Trophoblast cell (in vitro differentiated cells and primary cell): Measurements from ENCODE around the gene DDT.
"Not testable (repeated sequence)": the region's sequence is repeated elsewhere in the genome, so short reads cannot be mapped to it uniquely, and the experiment has no call there.

Source experiments
- DNase-seq, 2 donors: peaks; one replicate each; pipeline ENCODE4 v3.0.0-alpha.2; 2016
- H2AFZ ChIP-seq: 2 replicates; pipeline ENCODE4 v1.6.1; 2013; ENCODE audit warnings: low read length, moderate library complexity, mild to moderate bottlenecking; ENCODE audit not compliant: insufficient read depth, poor library complexity
- H2AK5ac ChIP-seq: 2 replicates; pipeline ENCODE4 v1.6.1; 2013; ENCODE audit warnings: mild to moderate bottlenecking, low read length
- H2BK120ac ChIP-seq: 2 replicates; pipeline ENCODE4 v1.6.1; 2013; ENCODE audit warnings: low read length, mild to moderate bottlenecking, moderate library complexity; ENCODE audit not compliant: insufficient read depth, poor library complexity
- H2BK12ac ChIP-seq: 2 replicates; pipeline ENCODE4 v1.6.1; 2013; ENCODE audit warnings: mild to moderate bottlenecking, low read length, moderate library complexity
- H2BK5ac ChIP-seq: 2 replicates; pipeline ENCODE4 v1.6.1; 2013; ENCODE audit warnings: low read length, low read depth, moderate library complexity, mild to moderate bottlenecking; ENCODE audit not compliant: poor library complexity
- H3K14ac ChIP-seq: 2 replicates; pipeline ENCODE4 v1.6.1; 2013; ENCODE audit warnings: mild to moderate bottlenecking, low read length
- H3K18ac ChIP-seq: 2 replicates; pipeline ENCODE4 v1.6.1; 2013; ENCODE audit warnings: mild to moderate bottlenecking, low read length
- H3K23ac ChIP-seq: 2 replicates; pipeline ENCODE4 v1.6.1; 2013; ENCODE audit warnings: low read length
- H3K27ac ChIP-seq: 2 replicates; pipeline ENCODE4 v1.5.1; 2013; ENCODE audit warnings: low read depth, mild to moderate bottlenecking, inconsistent platforms, low read length, moderate library complexity
- H3K27me3 ChIP-seq: 2 replicates; pipeline ENCODE4 v1.6.1; 2013; ENCODE audit warnings: inconsistent platforms, mild to moderate bottlenecking, low read length, moderate library complexity; ENCODE audit not compliant: insufficient read depth
- H3K36me3 ChIP-seq, 2 experiments: 1 replicate in 1 of 2; 2 replicates in 1 of 2; pipeline ENCODE4 v1.6.1; 2013; ENCODE audit warnings: low read length in 2 of 2, mild to moderate bottlenecking in 2 of 2, moderate library complexity in 1 of 2; ENCODE audit not compliant: insufficient read depth in 2 of 2, control insufficient read depth in 1 of 2
- H3K4ac ChIP-seq: 2 replicates; pipeline ENCODE4 v1.6.1; 2013; ENCODE audit warnings: low read depth, mild to moderate bottlenecking, low read length, moderate library complexity
- H3K4me1 ChIP-seq, 2 experiments: 1 replicate in 1 of 2; 2 replicates in 1 of 2; pipeline ENCODE4 v1.6.1; 2013; ENCODE audit warnings: low read length in 2 of 2, mild to moderate bottlenecking in 2 of 2, moderate library complexity in 1 of 2; ENCODE audit not compliant: insufficient read depth in 2 of 2, control insufficient read depth in 1 of 2
- H3K4me2 ChIP-seq: 2 replicates; pipeline ENCODE4 v1.6.1; 2013; ENCODE audit warnings: inconsistent platforms, mild to moderate bottlenecking, low read length, moderate library complexity
- H3K4me3 ChIP-seq: 2 replicates; pipeline ENCODE4 v1.5.1; 2013; ENCODE audit warnings: mild to moderate bottlenecking, low read depth, low read length, inconsistent platforms
- H3K79me1 ChIP-seq: one replicate; pipeline ENCODE4 v1.6.1; 2013; ENCODE audit warnings: low read length
- H3K79me2 ChIP-seq: 2 replicates; pipeline ENCODE4 v1.6.1; 2013; ENCODE audit warnings: low read length, mild to moderate bottlenecking; ENCODE audit not compliant: control insufficient read depth, insufficient read depth, poor library complexity
- H3K9ac ChIP-seq: 2 replicates; pipeline ENCODE4 v1.6.1; 2013; ENCODE audit warnings: mild to moderate bottlenecking, low read length
- H3K9me3 ChIP-seq: 2 replicates; pipeline ENCODE4 v1.6.1; 2013; ENCODE audit warnings: low read depth, mild to moderate bottlenecking, control low read depth, inconsistent platforms, low read length; ENCODE audit not compliant: insufficient read depth
- H4K12ac ChIP-seq: 2 replicates; pipeline ENCODE4 v1.6.1; 2013; ENCODE audit warnings: low read depth, mild to moderate bottlenecking, low read length, moderate library complexity
- H4K8ac ChIP-seq: 2 replicates; pipeline ENCODE4 v1.6.1; 2013; ENCODE audit warnings: low read depth, mild to moderate bottlenecking, low read length, moderate library complexity
- H4K91ac ChIP-seq: one replicate; pipeline ENCODE4 v1.6.1; 2013; ENCODE audit warnings: low read depth, mild to moderate bottlenecking, low read length, moderate library complexity
- WGBS: extraction: QIAGEN DNeasy Blood & Tissue Kit; methylation state at CpG from one replicate; pipeline ENCODE4 v1.1.7; 2013; ENCODE audit warnings: missing lambda C conversion rate; ENCODE audit not compliant: insufficient read length, insufficient coverage; ENCODE audit errors: extremely low coverage; 5-methylcytosine and 5-hydroxymethylcytosine counted together

Gene DDT

GRCh38 chr22:23969071-23969470 lies 5.2 kb downstream of the DDT start:
- Histone ChIP-seq H3K79me2 (no peaks in the 10 kb centered on the region), H3K79me1 (no peaks in the 10 kb centered on the region), H3K4ac (no peak overlapping the region), H2AK5ac (no peak overlapping the region), H2AFZ (no peak overlapping the region), H3K9ac (no peak overlapping the region), H3K14ac (no peak overlapping the region), H3K9me3 (no peaks in the 10 kb centered on the region), H4K8ac (no peak overlapping the region), H3K4me2 (no peak overlapping the region), H4K91ac (no peak overlapping the region), H2BK120ac (no peak overlapping the region), H4K12ac (no peak overlapping the region), H3K4me1 (no peaks in the 10 kb centered on the region), H3K36me3 (peaks cover 23 to 29% of the 10 kb centered on the region in 2 experiments), H3K18ac (no peak overlapping the region), H3K4me3 (no peak overlapping the region), H3K27me3 (no peaks in the 10 kb centered on the region), H3K27ac (no peak overlapping the region), H2BK12ac (no peak overlapping the region), H3K23ac (no peak overlapping the region), H2BK5ac (no peak overlapping the region)
- DNase-seq, result no peak
- no CpG with 5 or more reads among the region's 3 CpGs for WGBS

GRCh38 chr22:23966568-23966967 lies 7.7 kb downstream of the DDT start, which contains the start of gene DDTL:
DDTL (plus strand) TSS chr22:23966888; CDS start chr22:23966915, 27 bp downstream.
- H3K14ac ChIP-seq, H2AFZ ChIP-seq, H3K4me2 ChIP-seq, H3K79me1 ChIP-seq, H4K91ac ChIP-seq, H2AK5ac ChIP-seq, H3K4me3 ChIP-seq, H3K23ac ChIP-seq, H2BK120ac ChIP-seq, H3K18ac ChIP-seq, DNase-seq, H3K9ac ChIP-seq, H3K27me3 ChIP-seq, H3K79me2 ChIP-seq, H3K4me1 ChIP-seq, H4K12ac ChIP-seq, H2BK5ac ChIP-seq, H3K4ac ChIP-seq, H3K27ac ChIP-seq, H3K9me3 ChIP-seq, H4K8ac ChIP-seq, H2BK12ac ChIP-seq: not testable (repeated sequence)
- H3K36me3 ChIP-seq, result peaks cover 20 to 26% of the 10 kb centered on the region in 2 experiments
- WGBS, result no CpG with 5 or more reads among the region's 30 CpGs

DNA sequence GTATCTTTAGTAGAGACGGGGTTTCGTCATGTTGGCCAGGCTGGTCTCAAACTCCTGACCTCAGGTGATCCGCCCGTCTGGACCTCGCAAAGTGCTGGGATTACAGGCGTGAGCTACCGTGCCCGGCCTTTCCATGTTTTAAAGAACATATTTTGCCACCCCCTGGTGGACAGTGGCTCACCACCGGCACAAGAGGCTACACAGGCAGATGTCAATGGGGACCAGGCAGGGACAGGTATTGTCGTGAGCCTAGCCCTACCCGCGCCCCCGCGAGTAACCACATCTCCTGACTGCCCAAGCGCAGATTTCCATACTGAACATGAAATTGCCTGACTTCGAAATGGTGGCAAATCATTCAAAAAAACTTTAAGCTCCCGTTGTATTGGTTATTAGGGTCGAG lies 8.1 kb downstream of the DDT start:
- not testable (repeated sequence) for H3K14ac ChIP-seq, H3K79me1 ChIP-seq, H3K27ac ChIP-seq, H3K4ac ChIP-seq, H4K12ac ChIP-seq, H3K4me2 ChIP-seq, H3K4me3 ChIP-seq, H2AFZ ChIP-seq, H3K9ac ChIP-seq, H3K79me2 ChIP-seq, H3K9me3 ChIP-seq, H3K23ac ChIP-seq, H3K18ac ChIP-seq, H4K8ac ChIP-seq, H4K91ac ChIP-seq, H2AK5ac ChIP-seq, H2BK5ac ChIP-seq, H3K27me3 ChIP-seq, DNase-seq, H3K4me1 ChIP-seq, H2BK120ac ChIP-seq, H2BK12ac ChIP-seq
- no CpG with 5 or more reads among the region's 18 CpGs for WGBS
- peaks cover 16 to 21% of the 10 kb centered on the region in 2 experiments for H3K36me3 ChIP-seq

GRCh38 chr22:23961084-23961771 lies 13.0 kb downstream of the DDT start, which contains the start of gene GSTT2B:
GSTT2B (minus strand) TSS chr22:23961195; CDS start chr22:23961131, 64 bp downstream.
- H3K4me2 ChIP-seq, result not testable (repeated sequence)

More at GRCh38 chr22:23961084-23961771, 13.0 kb downstream of the DDT start, which contains the start of gene GSTT2B:
- H3K23ac ChIP-seq, H3K4me1 ChIP-seq, H4K8ac ChIP-seq, H2BK5ac ChIP-seq, H3K27me3 ChIP-seq, H3K9ac ChIP-seq, H2BK12ac ChIP-seq, H3K79me2 ChIP-seq, H2AFZ ChIP-seq, H3K9me3 ChIP-seq, H3K79me1 ChIP-seq, H3K27ac ChIP-seq, H4K91ac ChIP-seq, H3K4me3 ChIP-seq, H2BK120ac ChIP-seq, H2AK5ac ChIP-seq, H4K12ac ChIP-seq, DNase-seq, H3K18ac ChIP-seq, H3K14ac ChIP-seq, H3K36me3 ChIP-seq, H3K4ac ChIP-seq: not testable (repeated sequence)
- WGBS, result no CpG with 5 or more reads among the region's 43 CpGs
